ENCODE data around the gene DNAH7. TPM values are rescaled to one million over a fixed set of nuclear protein-coding genes. Genes with fewer than 3 reads are reported as not detected.

DNAH7 gene
- total and polyA plus RNA-seq, 2 donors from 2014 or later = 3.8 to 15.7 TPM

DNA sequence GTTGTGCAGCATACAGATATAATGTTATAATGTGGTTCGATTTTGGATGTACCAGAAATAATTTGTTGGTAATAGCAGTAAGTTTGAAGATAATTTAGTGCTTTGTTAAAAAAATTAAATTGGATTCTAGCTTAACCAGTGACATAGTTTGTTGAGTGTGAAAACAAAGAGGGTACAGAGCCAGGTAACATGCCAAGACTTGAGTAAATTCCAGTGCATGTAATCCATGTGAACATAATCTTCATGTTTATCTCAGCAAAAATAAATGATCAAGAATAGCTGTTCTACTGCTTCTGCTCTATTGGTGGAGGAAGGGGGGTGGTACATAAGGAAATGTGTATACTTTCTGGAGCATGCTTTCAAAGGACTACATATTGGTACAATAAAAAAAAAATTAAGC lies 165.8 kb downstream of the DNAH7 start:
- TF ChIP-seq, protein P1, sequence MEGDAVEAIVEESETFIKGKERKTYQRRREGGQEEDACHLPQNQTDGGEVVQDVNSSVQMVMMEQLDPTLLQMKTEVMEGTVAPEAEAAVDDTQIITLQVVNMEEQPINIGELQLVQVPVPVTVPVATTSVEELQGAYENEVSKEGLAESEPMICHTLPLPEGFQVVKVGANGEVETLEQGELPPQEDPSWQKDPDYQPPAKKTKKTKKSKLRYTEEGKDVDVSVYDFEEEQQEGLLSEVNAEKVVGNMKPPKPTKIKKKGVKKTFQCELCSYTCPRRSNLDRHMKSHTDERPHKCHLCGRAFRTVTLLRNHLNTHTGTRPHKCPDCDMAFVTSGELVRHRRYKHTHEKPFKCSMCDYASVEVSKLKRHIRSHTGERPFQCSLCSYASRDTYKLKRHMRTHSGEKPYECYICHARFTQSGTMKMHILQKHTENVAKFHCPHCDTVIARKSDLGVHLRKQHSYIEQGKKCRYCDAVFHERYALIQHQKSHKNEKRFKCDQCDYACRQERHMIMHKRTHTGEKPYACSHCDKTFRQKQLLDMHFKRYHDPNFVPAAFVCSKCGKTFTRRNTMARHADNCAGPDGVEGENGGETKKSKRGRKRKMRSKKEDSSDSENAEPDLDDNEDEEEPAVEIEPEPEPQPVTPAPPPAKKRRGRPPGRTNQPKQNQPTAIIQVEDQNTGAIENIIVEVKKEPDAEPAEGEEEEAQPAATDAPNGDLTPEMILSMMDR (IDR thresholded peaks at IDR 0.05; ENCODE audit: borderline replicate concordance, extremely low read depth, insufficient read depth) = no peak
- Histone ChIP-seq H3K4me3 (ENCODE audit: low read length in 3 of 3) (no peak overlapping the region), H3K27ac (ENCODE audit: low read depth in 2 of 2, low read length in 2 of 2) (no peak overlapping the region), H3K36me3 (ENCODE audit: control insufficient read depth in 2 of 3, insufficient read depth in 3 of 3, low read length in 3 of 3) (no peaks in the 10 kb centered on the region), H3K9me3 (ENCODE audit: control insufficient read depth in 2 of 3, insufficient read depth in 1 of 3, low read length in 3 of 3) (no peaks in the 10 kb centered on the region), H3K27me3 (ENCODE audit: control insufficient read depth, insufficient read depth, low read length) (no peaks in the 10 kb centered on the region), H3K4me1 (ENCODE audit: control insufficient read depth in 2 of 3, insufficient read depth in 2 of 3, low read depth in 1 of 3, low read length in 3 of 3) (peaks cover 0 to 3% (median 0%) of the 10 kb centered on the region in 3 donors), H3K9ac (ENCODE audit: low read length in 3 of 3) (no peak overlapping the region)
- no peak for DNase-seq
- FAIRE-seq = no peak
- intact Hi-C loops (cut with DNase I) = no loop called here

GRCh38 chr2:195899226-195899625 lies 169.4 kb downstream of the DNAH7 start:
- H3K9me3 ChIP-seq (ENCODE audit: control insufficient read depth in 2 of 3, insufficient read depth in 1 of 3, low read length in 3 of 3) = no peaks in the 10 kb centered on the region
- H3K4me3 ChIP-seq (ENCODE audit: low read length in 3 of 3) = no peak overlapping the region
- intact Hi-C loops (cut with DNase I) = no loop called here
- TF ChIP-seq, protein P1 (IDR thresholded peaks at IDR 0.05; ENCODE audit: borderline replicate concordance, extremely low read depth, insufficient read depth) = no peak
- H3K36me3 ChIP-seq (ENCODE audit: control insufficient read depth in 2 of 3, insufficient read depth in 3 of 3, low read length in 3 of 3) = no peaks in the 10 kb centered on the region
- DNase-seq (no peak), FAIRE-seq (no peak)
- no peak overlapping the region for H3K27ac ChIP-seq (ENCODE audit: low read depth in 2 of 2, low read length in 2 of 2)
- no peaks in the 10 kb centered on the region for H3K27me3 ChIP-seq (ENCODE audit: control insufficient read depth, insufficient read depth, low read length)
- H3K9ac ChIP-seq (ENCODE audit: low read length in 3 of 3) = no peak overlapping the region
- H3K4me1 ChIP-seq (ENCODE audit: control insufficient read depth in 2 of 3, insufficient read depth in 2 of 3, low read depth in 1 of 3, low read length in 3 of 3) = peaks cover 0 to 3% (median 0%) of the 10 kb centered on the region in 3 donors

- intact Hi-C loops (cut with DNase I) = no loop called here
- H3K9ac ChIP-seq (ENCODE audit: low read length in 3 of 3) = no peak overlapping the region
- H3K36me3 ChIP-seq (ENCODE audit: control insufficient read depth in 2 of 3, insufficient read depth in 3 of 3, low read length in 3 of 3) = no peaks in the 10 kb centered on the region
- FAIRE-seq (no peak), DNase-seq (peak; percentile 45 to 92 (median 72))
- no peaks in the 10 kb centered on the region for H3K27me3 ChIP-seq (ENCODE audit: control insufficient read depth, insufficient read depth, low read length)
- peaks cover 0 to 3% (median 0%) of the 10 kb centered on the region in 3 donors for H3K4me1 ChIP-seq (ENCODE audit: control insufficient read depth in 2 of 3, insufficient read depth in 2 of 3, low read depth in 1 of 3, low read length in 3 of 3)
- TF ChIP-seq, protein P1 (IDR thresholded peaks at IDR 0.05; ENCODE audit: borderline replicate concordance, extremely low read depth, insufficient read depth) = no peak
- H3K9me3 ChIP-seq (ENCODE audit: control insufficient read depth in 2 of 3, insufficient read depth in 1 of 3, low read length in 3 of 3) = no peaks in the 10 kb centered on the region
- H3K27ac ChIP-seq (ENCODE audit: low read depth in 2 of 2, low read length in 2 of 2) = no peak overlapping the region
- no peak overlapping the region for H3K4me3 ChIP-seq (ENCODE audit: low read length in 3 of 3)
Observed at GRCh38 chr2:195898505-195899191, 170.0 kb downstream of the DNAH7 start.

Measured in kidney (tissue), 14 donors.